HFFc6 (cell line): ENCODE measurements around the gene EIPR1. TPM values are rescaled to one million over a fixed set of nuclear protein-coding genes. Genes with fewer than 3 reads are reported as not detected.

Experiments used
- DNase-seq: peaks from one replicate; pipeline ENCODE4 v3.0.0-alpha.2; 2018
- H3K27ac Mint-ChIP-seq: 2 replicates; pipeline ENCODE4 v1.8.0; 2020; ENCODE audit warnings: mild to moderate bottlenecking, mixed read lengths
- H3K27me3 Mint-ChIP-seq: 2 replicates; pipeline ENCODE4 v1.8.0; 2021; ENCODE audit warnings: mild to moderate bottlenecking, moderate library complexity, mixed read lengths; ENCODE audit not compliant: insufficient read depth
- H3K36me3 Mint-ChIP-seq: 2 replicates; pipeline ENCODE4 v1.8.0; 2021; ENCODE audit warnings: low read depth, mixed read lengths
- H3K4me1 Mint-ChIP-seq: 2 replicates; pipeline ENCODE4 v1.8.0; 2020; ENCODE audit warnings: low read depth, mixed read lengths
- H3K4me3 Mint-ChIP-seq: 2 replicates; pipeline ENCODE4 v1.8.0; 2020; ENCODE audit warnings: mild to moderate bottlenecking, moderate library complexity, mixed read lengths
- H3K9me3 Mint-ChIP-seq: 2 replicates; pipeline ENCODE4 v1.8.0; 2020; ENCODE audit warnings: mild to moderate bottlenecking, mixed read lengths
- total RNA-seq, 6 experiments: library from RNA; stranded (reverse); fragmentation: NEBNext Ultra II Directional; extraction: Animal tissue kit (Norgen Biotek cat#: 25700); gene quantifications; 2 replicates in 1 of 6; 3 replicates in 5 of 6; pipeline ENCODE4 v1.2.3, GENCODE V29; 2021
- TF ChIP-seq, protein P1 (sequence below): fragments of 200-600 bp; sonication (generic); IDR thresholded peaks from 2 replicates; pipeline ENCODE4 v1.5.0; 2021; ENCODE audit warnings: antibody characterized with exemption, mild to moderate bottlenecking

EIPR1 gene
- total RNA-seq, 6 experiments from 2014 or later, result 26.6 to 30.9 (median 28.8) TPM

DNA sequence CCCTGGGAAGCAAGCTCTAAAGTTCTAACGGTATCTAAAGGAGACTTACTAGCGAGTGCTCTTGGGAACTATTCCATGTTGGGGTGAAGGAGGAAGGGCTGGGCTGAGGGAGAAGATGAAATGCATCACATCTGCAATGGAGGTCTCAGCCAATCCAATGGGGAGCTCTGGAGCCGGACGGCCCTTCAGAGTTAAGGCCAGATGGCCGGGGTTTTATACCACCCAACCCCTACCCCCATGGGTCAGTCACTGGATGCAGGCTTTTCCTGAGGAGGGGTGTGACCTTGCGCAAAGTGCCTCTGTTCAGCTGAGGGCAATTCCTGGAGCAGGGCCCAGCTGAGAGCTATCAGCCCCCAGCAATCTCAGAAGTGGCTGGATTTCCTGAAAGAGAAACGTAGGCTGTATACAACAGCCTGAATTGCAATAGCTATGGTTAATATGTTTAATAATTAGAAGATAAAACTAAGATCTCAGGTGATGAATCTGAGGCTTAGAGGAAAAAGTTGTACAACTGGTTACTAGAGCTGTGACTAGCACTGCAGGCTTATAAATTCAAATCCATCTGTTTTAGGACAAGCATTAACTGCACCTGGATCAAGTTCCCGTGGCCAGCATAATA is 21.6 kb downstream of the EIPR1 start:
- TF ChIP-seq, protein P1, sequence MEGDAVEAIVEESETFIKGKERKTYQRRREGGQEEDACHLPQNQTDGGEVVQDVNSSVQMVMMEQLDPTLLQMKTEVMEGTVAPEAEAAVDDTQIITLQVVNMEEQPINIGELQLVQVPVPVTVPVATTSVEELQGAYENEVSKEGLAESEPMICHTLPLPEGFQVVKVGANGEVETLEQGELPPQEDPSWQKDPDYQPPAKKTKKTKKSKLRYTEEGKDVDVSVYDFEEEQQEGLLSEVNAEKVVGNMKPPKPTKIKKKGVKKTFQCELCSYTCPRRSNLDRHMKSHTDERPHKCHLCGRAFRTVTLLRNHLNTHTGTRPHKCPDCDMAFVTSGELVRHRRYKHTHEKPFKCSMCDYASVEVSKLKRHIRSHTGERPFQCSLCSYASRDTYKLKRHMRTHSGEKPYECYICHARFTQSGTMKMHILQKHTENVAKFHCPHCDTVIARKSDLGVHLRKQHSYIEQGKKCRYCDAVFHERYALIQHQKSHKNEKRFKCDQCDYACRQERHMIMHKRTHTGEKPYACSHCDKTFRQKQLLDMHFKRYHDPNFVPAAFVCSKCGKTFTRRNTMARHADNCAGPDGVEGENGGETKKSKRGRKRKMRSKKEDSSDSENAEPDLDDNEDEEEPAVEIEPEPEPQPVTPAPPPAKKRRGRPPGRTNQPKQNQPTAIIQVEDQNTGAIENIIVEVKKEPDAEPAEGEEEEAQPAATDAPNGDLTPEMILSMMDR, result no peak
- no peaks in the 10 kb centered on the region for H3K9me3 Mint-ChIP-seq
- no peak overlapping the region for H3K4me3 Mint-ChIP-seq
- H3K27ac Mint-ChIP-seq, result no peak overlapping the region
- H3K36me3 Mint-ChIP-seq, result peaks cover 21% of the 10 kb centered on the region
- no peaks in the 10 kb centered on the region for H3K4me1 Mint-ChIP-seq
- peaks cover 2% of the 10 kb centered on the region for H3K27me3 Mint-ChIP-seq
- no peak for DNase-seq

DNA sequence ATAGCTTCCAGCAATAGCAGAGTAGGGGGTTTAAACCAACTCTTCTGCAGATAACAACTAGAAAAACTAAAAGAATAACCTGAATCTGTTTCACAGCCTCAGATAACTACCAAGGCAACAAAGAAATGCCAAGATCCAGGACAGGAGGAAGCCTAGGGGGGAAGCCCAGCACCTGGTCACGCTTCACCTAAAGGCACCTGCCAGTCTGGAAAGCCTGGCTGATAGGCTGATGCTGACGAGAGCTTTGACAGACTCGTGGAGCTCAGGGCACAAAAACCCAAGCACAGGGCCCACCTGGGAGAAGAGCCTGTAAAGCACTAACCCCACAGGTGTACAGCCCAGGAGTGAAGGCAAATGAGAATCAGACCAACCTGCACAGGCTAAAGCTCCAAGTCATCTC is 22.6 kb downstream of the EIPR1 start:
- peaks cover 2% of the 10 kb centered on the region for H3K27me3 Mint-ChIP-seq
- TF ChIP-seq, protein P1, result no peak
- peaks cover 27% of the 10 kb centered on the region for H3K36me3 Mint-ChIP-seq
- H3K4me3 Mint-ChIP-seq, result no peak overlapping the region
- DNase-seq, result no peak
- H3K9me3 Mint-ChIP-seq, result no peaks in the 10 kb centered on the region
- H3K4me1 Mint-ChIP-seq, result no peaks in the 10 kb centered on the region
- H3K27ac Mint-ChIP-seq, result no peak overlapping the region

DNA sequence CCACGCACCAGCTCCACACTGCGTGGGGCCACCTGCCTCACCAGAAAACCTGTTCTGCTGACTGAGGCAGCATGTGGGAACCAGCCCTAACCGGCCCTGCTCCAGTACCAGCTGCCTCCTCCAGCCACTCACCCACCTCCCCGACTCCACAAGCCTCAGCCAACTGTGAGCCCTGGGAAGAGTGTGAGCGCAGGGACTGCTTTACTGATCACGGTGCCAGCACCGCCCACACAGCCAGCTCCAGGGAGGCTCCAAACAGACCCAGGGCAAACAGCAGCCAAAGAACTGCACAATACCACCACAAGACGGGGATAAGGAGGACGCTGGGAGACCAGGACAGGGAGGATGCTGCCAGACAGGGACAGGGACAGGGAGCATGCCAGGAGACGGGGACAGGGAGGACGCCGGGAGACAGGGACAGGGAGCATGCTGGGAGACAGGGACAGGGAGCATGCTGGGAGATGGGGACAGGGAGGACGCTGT is 28.4 kb downstream of the EIPR1 start:
- Mint-ChIP-seq H3K36me3 (peaks cover 34% of the 10 kb centered on the region), H3K4me1 (no peaks in the 10 kb centered on the region), H3K27me3 (no peaks in the 10 kb centered on the region; the same call in 1 of the 2 replicates), H3K4me3 (no peak overlapping the region), H3K9me3 (no peaks in the 10 kb centered on the region), H3K27ac (no peak overlapping the region)
- no peak for DNase-seq
- TF ChIP-seq, protein P1, result no peak

DNA sequence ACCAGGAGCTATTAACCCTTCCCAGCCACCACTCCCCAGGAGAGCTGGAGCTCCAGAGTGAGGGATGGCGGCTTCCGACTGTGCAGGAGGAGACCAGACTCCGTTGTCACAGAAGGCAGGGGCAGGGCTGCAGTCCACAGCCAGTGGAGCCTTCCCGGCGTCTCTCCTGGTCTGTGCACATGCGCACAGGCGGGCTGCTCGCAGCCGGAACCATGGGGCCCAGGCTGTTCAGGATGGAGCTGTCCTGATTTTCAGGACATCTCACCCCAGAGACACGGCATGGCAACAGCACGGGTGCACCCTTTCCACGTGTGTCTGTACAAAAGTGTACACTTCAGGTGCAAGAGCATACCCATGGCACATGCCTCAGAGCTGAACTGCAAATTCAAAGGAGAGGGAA is 28.9 kb downstream of the EIPR1 start:
- Mint-ChIP-seq H3K9me3 (no peaks in the 10 kb centered on the region), H3K4me3 (no peak overlapping the region), H3K4me1 (no peaks in the 10 kb centered on the region), H3K27ac (no peak overlapping the region), H3K36me3 (peaks cover 29% of the 10 kb centered on the region), H3K27me3 (no peaks in the 10 kb centered on the region; the same call in 1 of the 2 replicates)
- TF ChIP-seq, protein P1, result no peak
- DNase-seq, result no peak

DNA sequence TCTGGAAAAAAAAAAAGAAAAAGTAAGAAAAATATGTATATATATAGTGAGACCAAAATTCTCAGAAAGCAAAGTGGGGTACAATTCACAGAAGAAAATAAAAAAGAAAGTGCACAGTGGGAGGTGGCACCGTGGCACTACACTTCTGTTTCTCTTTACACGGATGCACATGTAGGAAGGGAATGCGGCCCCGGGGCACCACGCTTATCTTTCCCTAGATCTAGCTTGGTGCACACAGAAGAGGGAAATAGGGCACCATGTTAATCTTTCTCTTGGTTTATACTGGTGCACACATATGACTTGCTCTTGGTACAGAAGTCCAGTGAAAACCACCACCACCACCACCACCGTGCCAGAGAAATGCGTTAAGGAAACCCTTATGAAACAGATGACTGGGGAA is 32.0 kb downstream of the EIPR1 start:
- Mint-ChIP-seq H3K9me3 (no peaks in the 10 kb centered on the region), H3K27ac (no peak overlapping the region), H3K4me3 (no peak overlapping the region), H3K36me3 (peaks cover 14% of the 10 kb centered on the region), H3K4me1 (no peaks in the 10 kb centered on the region), H3K27me3 (no peaks in the 10 kb centered on the region; the same call in 1 of the 2 replicates)
- DNase-seq, result no peak
- TF ChIP-seq, protein P1, result no peak
